ENCODE measurements around the gene MSI2.
A peak's percentile ranks its signal among the peaks of the same experiment; 100 is the strongest.

MSI2 gene

GRCh38 chr17:57577751-57578607 is 321.7 kb downstream of the MSI2 start:
- peak; percentile 83 for DNase-seq (ENCODE audit: low spot score)
- Histone ChIP-seq H4K91ac (ENCODE audit: low read depth, low read length, poor library complexity) (no peak overlapping the region), H3K27ac (replicated peaks; ENCODE audit: low read length) (peak overlapping the region; percentile 76), H2AK5ac (ENCODE audit: low read depth, low read length) (no peak overlapping the region), H3K18ac (ENCODE audit: low read length) (no peak overlapping the region), H3K4me1 (ENCODE audit: control insufficient read depth in 2 of 2, insufficient read depth in 1 of 2, low read depth in 1 of 2, low read length in 2 of 2) (peaks cover 31 to 37% of the 10 kb centered on the region in 2 donors), H3K36me3 (replicated peaks in 1 of 2; ENCODE audit: control insufficient read depth in 2 of 2, insufficient read depth in 2 of 2, low read length in 2 of 2) (no peaks in the 10 kb centered on the region), H3K4me2 (ENCODE audit: insufficient read depth, low read length, poor library complexity, severe bottlenecking) (peak overlapping the region; percentile 50), H2AFZ (ENCODE audit: low read length) (peak overlapping the region; percentile 43), H3K14ac (ENCODE audit: low read length) (no peak overlapping the region), H2BK15ac (ENCODE audit: low read length) (no peak overlapping the region), H3K9me3 (replicated peaks in 1 of 2; ENCODE audit: control insufficient read depth in 2 of 2, insufficient read depth in 1 of 2, low read depth in 1 of 2, low read length in 2 of 2) (no peaks in the 10 kb centered on the region), H3K4ac (ENCODE audit: low read length) (no peak overlapping the region), H3K9ac (ENCODE audit: low read depth, low read length, poor library complexity) (no peak overlapping the region), H3K27me3 (ENCODE audit: control insufficient read depth in 3 of 3, insufficient read depth in 3 of 3, low read depth in 1 of 3, low read length in 3 of 3) (no peaks in the 10 kb centered on the region), H2BK120ac (ENCODE audit: low read depth, low read length) (no peak overlapping the region), H4K8ac (ENCODE audit: low read depth, low read length) (no peak overlapping the region), H2BK12ac (ENCODE audit: low read length) (no peak overlapping the region), H3K79me1 (ENCODE audit: low read depth, low read length) (peaks cover 2% of the 10 kb centered on the region), H2BK5ac (ENCODE audit: low read length) (no peak overlapping the region), H3K4me3 (ENCODE audit: low read length in 2 of 2) (peak overlapping the region in 1 of 2 donors; percentile 24), H3K23ac (ENCODE audit: low read depth, low read length, poor library complexity) (no peak overlapping the region)
- no CpG with 5 or more reads among the region's 17 CpGs for WGBS, 2 donors (ENCODE audit: extremely low coverage in 2 of 2, insufficient read length in 2 of 2, insufficient replicate concordance in 1 of 2)

- Histone ChIP-seq H2AFZ (ENCODE audit: low read length) (peak overlapping the region; percentile 43), H2BK5ac (ENCODE audit: low read length) (no peak overlapping the region), H4K8ac (ENCODE audit: low read depth, low read length) (no peak overlapping the region), H3K4me3 (ENCODE audit: low read length in 2 of 2) (peak overlapping the region in 1 of 2 donors; percentile 24), H2BK120ac (ENCODE audit: low read depth, low read length) (no peak overlapping the region), H3K4ac (ENCODE audit: low read length) (no peak overlapping the region), H3K4me1 (ENCODE audit: control insufficient read depth in 2 of 2, insufficient read depth in 1 of 2, low read depth in 1 of 2, low read length in 2 of 2) (peaks cover 31 to 37% of the 10 kb centered on the region in 2 donors), H3K18ac (ENCODE audit: low read length) (no peak overlapping the region), H2AK5ac (ENCODE audit: low read depth, low read length) (no peak overlapping the region), H4K91ac (ENCODE audit: low read depth, low read length, poor library complexity) (no peak overlapping the region), H3K9me3 (replicated peaks in 1 of 2; ENCODE audit: control insufficient read depth in 2 of 2, insufficient read depth in 1 of 2, low read depth in 1 of 2, low read length in 2 of 2) (no peaks in the 10 kb centered on the region), H3K14ac (ENCODE audit: low read length) (no peak overlapping the region), H2BK15ac (ENCODE audit: low read length) (no peak overlapping the region), H3K27me3 (ENCODE audit: control insufficient read depth in 3 of 3, insufficient read depth in 3 of 3, low read depth in 1 of 3, low read length in 3 of 3) (no peaks in the 10 kb centered on the region), H3K79me1 (ENCODE audit: low read depth, low read length) (peaks cover 2% of the 10 kb centered on the region), H3K27ac (replicated peaks; ENCODE audit: low read length) (peak overlapping the region; percentile 76), H3K9ac (ENCODE audit: low read depth, low read length, poor library complexity) (no peak overlapping the region), H3K23ac (ENCODE audit: low read depth, low read length, poor library complexity) (no peak overlapping the region), H3K4me2 (ENCODE audit: insufficient read depth, low read length, poor library complexity, severe bottlenecking) (peak overlapping the region; percentile 50), H2BK12ac (ENCODE audit: low read length) (no peak overlapping the region), H3K36me3 (replicated peaks in 1 of 2; ENCODE audit: control insufficient read depth in 2 of 2, insufficient read depth in 2 of 2, low read length in 2 of 2) (no peaks in the 10 kb centered on the region)
- WGBS, 2 donors (ENCODE audit: extremely low coverage in 2 of 2, insufficient read length in 2 of 2, insufficient replicate concordance in 1 of 2), result no CpG with 5 or more reads among the region's 5 CpGs
- no peak for DNase-seq (ENCODE audit: low spot score)
Measured at GRCh38 chr17:57578608-57579225, 322.4 kb downstream of the MSI2 start.

- no peak for DNase-seq (ENCODE audit: low spot score)
- peaks cover 31 to 37% of the 10 kb centered on the region in 2 donors for H3K4me1 ChIP-seq (ENCODE audit: control insufficient read depth in 2 of 2, insufficient read depth in 1 of 2, low read depth in 1 of 2, low read length in 2 of 2)
- no peaks in the 10 kb centered on the region for H3K27me3 ChIP-seq (ENCODE audit: control insufficient read depth in 3 of 3, insufficient read depth in 3 of 3, low read depth in 1 of 3, low read length in 3 of 3)
- H2BK15ac ChIP-seq (ENCODE audit: low read length), result peak overlapping the region; percentile 10
- H4K8ac ChIP-seq (ENCODE audit: low read depth, low read length), result no peak overlapping the region
- H3K9me3 ChIP-seq (replicated peaks in 1 of 2; ENCODE audit: control insufficient read depth in 2 of 2, insufficient read depth in 1 of 2, low read depth in 1 of 2, low read length in 2 of 2), result no peaks in the 10 kb centered on the region
- H3K4ac ChIP-seq (ENCODE audit: low read length), result no peak overlapping the region
- H3K18ac ChIP-seq (ENCODE audit: low read length), result peak overlapping the region; percentile 93
- H3K14ac ChIP-seq (ENCODE audit: low read length), result peak overlapping the region; percentile 58
- H2BK12ac ChIP-seq (ENCODE audit: low read length), result no peak overlapping the region
- H2AFZ ChIP-seq (ENCODE audit: low read length), result no peak overlapping the region
- H3K4me3 ChIP-seq (ENCODE audit: low read length in 2 of 2), result no peak overlapping the region
- no peak overlapping the region for H3K23ac ChIP-seq (ENCODE audit: low read depth, low read length, poor library complexity)
- H2BK5ac ChIP-seq (ENCODE audit: low read length), result no peak overlapping the region
- H3K36me3 ChIP-seq (replicated peaks in 1 of 2; ENCODE audit: control insufficient read depth in 2 of 2, insufficient read depth in 2 of 2, low read length in 2 of 2), result no peaks in the 10 kb centered on the region
- H2BK120ac ChIP-seq (ENCODE audit: low read depth, low read length), result no peak overlapping the region
- H3K79me1 ChIP-seq (ENCODE audit: low read depth, low read length), result peaks cover 2% of the 10 kb centered on the region
- H3K27ac ChIP-seq (replicated peaks; ENCODE audit: low read length), result no peak overlapping the region
- no CpG with 5 or more reads among the region's 11 CpGs for WGBS, 2 donors (ENCODE audit: extremely low coverage in 2 of 2, insufficient read length in 2 of 2, insufficient replicate concordance in 1 of 2)
- no peak overlapping the region for H3K4me2 ChIP-seq (ENCODE audit: insufficient read depth, low read length, poor library complexity, severe bottlenecking)
- H4K91ac ChIP-seq (ENCODE audit: low read depth, low read length, poor library complexity), result no peak overlapping the region
- no peak overlapping the region for H3K9ac ChIP-seq (ENCODE audit: low read depth, low read length, poor library complexity)
- peak overlapping the region; percentile 88 for H2AK5ac ChIP-seq (ENCODE audit: low read depth, low read length)
Measured at GRCh38 chr17:57579245-57579644, 322.9 kb downstream of the MSI2 start.

- Histone ChIP-seq H2BK12ac (ENCODE audit: low read length) (no peak overlapping the region), H3K4me2 (ENCODE audit: insufficient read depth, low read length, poor library complexity, severe bottlenecking) (no peak overlapping the region), H3K9me3 (replicated peaks in 1 of 2; ENCODE audit: control insufficient read depth in 2 of 2, insufficient read depth in 1 of 2, low read depth in 1 of 2, low read length in 2 of 2) (no peaks in the 10 kb centered on the region), H3K4me3 (ENCODE audit: low read length in 2 of 2) (no peak overlapping the region), H3K36me3 (replicated peaks in 1 of 2; ENCODE audit: control insufficient read depth in 2 of 2, insufficient read depth in 2 of 2, low read length in 2 of 2) (no peaks in the 10 kb centered on the region), H2AFZ (ENCODE audit: low read length) (no peak overlapping the region), H3K18ac (ENCODE audit: low read length) (peak overlapping the region; percentile 12), H2AK5ac (ENCODE audit: low read depth, low read length) (no peak overlapping the region), H4K91ac (ENCODE audit: low read depth, low read length, poor library complexity) (no peak overlapping the region), H3K27ac (replicated peaks; ENCODE audit: low read length) (no peak overlapping the region), H2BK15ac (ENCODE audit: low read length) (no peak overlapping the region), H3K14ac (ENCODE audit: low read length) (no peak overlapping the region), H3K9ac (ENCODE audit: low read depth, low read length, poor library complexity) (no peak overlapping the region), H2BK5ac (ENCODE audit: low read length) (no peak overlapping the region), H3K4ac (ENCODE audit: low read length) (no peak overlapping the region), H2BK120ac (ENCODE audit: low read depth, low read length) (no peak overlapping the region), H4K8ac (ENCODE audit: low read depth, low read length) (no peak overlapping the region), H3K27me3 (ENCODE audit: control insufficient read depth in 3 of 3, insufficient read depth in 3 of 3, low read depth in 1 of 3, low read length in 3 of 3) (no peaks in the 10 kb centered on the region), H3K79me1 (ENCODE audit: low read depth, low read length) (peaks cover 2% of the 10 kb centered on the region), H3K23ac (ENCODE audit: low read depth, low read length, poor library complexity) (no peak overlapping the region), H3K4me1 (ENCODE audit: control insufficient read depth in 2 of 2, insufficient read depth in 1 of 2, low read depth in 1 of 2, low read length in 2 of 2) (peaks cover 29 to 36% of the 10 kb centered on the region in 2 donors)
- no peak for DNase-seq (ENCODE audit: low spot score)
- no CpG with 5 or more reads among the region's 5 CpGs for WGBS, 2 donors (ENCODE audit: extremely low coverage in 2 of 2, insufficient read length in 2 of 2, insufficient replicate concordance in 1 of 2)
Measured at GRCh38 chr17:57580055-57580739, 323.9 kb downstream of the MSI2 start.

Measured in neuronal stem cell (in vitro differentiated cells).